Measurements from ENCODE around the gene TTC39C. TPM values are rescaled to one million over a fixed set of nuclear protein-coding genes. Genes with fewer than 3 reads are reported as not detected.
"Not testable (repeated sequence)": the region's sequence is repeated elsewhere in the genome, so short reads cannot be mapped to it uniquely, and the experiment has no call there.

TTC39C gene
- total RNA-seq, 2 donors from 2014 or later, result 31.2 to 40.0 TPM

DNA sequence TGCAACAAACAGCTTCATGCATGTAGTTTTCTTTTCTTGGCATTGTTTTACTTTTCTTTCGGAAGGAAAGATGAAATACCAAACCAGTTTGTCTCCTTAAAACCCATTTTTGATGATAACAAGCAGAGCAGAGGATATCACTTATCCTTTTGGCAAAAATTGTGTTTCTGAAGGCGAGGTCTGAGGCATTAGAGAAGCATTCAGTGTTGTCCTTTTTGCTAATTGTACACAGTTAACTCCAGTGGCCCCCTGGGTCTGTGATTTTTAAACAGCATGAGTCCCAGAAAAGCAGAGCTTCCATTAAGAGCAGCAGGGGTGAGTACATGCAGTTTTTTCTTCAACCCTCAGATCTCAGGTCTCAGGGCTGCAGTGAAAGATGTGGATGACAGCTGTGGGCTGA lies 41.3 kb downstream of the TTC39C start:
- intact Hi-C loops (cut with DNase I), result no loop called here
- Histone ChIP-seq H3K27ac (no peak overlapping the region), H3K4me1 (replicated peaks) (no peaks in the 10 kb centered on the region), H3K27me3 (replicated peaks; ENCODE audit: insufficient read depth) (no peaks in the 10 kb centered on the region), H3K36me3 (no peaks in the 10 kb centered on the region), H3K9me3 (no peaks in the 10 kb centered on the region), H3K4me3 (no peak overlapping the region)
- WGBS, result 30% methylated on average over 2 of the region's 2 CpGs
- DNase-seq (ENCODE audit: low spot score), result no peak
- TF ChIP-seq POLR2A (IDR thresholded peaks at IDR 0.05), result no peak
- TF ChIP-seq, protein P1, sequence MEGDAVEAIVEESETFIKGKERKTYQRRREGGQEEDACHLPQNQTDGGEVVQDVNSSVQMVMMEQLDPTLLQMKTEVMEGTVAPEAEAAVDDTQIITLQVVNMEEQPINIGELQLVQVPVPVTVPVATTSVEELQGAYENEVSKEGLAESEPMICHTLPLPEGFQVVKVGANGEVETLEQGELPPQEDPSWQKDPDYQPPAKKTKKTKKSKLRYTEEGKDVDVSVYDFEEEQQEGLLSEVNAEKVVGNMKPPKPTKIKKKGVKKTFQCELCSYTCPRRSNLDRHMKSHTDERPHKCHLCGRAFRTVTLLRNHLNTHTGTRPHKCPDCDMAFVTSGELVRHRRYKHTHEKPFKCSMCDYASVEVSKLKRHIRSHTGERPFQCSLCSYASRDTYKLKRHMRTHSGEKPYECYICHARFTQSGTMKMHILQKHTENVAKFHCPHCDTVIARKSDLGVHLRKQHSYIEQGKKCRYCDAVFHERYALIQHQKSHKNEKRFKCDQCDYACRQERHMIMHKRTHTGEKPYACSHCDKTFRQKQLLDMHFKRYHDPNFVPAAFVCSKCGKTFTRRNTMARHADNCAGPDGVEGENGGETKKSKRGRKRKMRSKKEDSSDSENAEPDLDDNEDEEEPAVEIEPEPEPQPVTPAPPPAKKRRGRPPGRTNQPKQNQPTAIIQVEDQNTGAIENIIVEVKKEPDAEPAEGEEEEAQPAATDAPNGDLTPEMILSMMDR (IDR thresholded peaks at IDR 0.05), result no peak
- TF ChIP-seq POLR2AphosphoS5 (IDR thresholded peaks at IDR 0.05), result no peak

DNA sequence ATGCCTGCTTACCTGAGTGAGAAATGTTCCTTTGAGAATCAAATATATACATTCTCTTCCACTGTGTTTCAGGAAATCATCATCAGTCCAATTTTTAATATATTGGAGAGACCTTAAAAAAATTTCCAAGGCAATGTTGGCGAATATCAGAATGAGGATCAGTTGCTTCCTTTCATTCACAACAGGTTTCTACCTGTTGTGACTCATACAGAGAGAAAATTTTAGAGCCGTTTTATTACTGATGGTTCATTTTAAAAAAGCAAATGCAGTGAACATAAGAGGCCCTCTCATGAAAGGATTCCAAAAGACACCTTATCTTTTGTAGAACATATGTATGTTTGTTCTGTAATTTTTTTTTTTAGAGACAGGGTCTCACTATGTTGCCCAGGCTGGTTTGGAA lies 42.0 kb downstream of the TTC39C start:
- Histone ChIP-seq H3K27me3 (replicated peaks; ENCODE audit: insufficient read depth) (no peaks in the 10 kb centered on the region), H3K27ac (no peak overlapping the region), H3K36me3 (no peaks in the 10 kb centered on the region), H3K4me3 (no peak overlapping the region), H3K4me1 (replicated peaks) (no peaks in the 10 kb centered on the region), H3K9me3 (no peaks in the 10 kb centered on the region)
- 45% methylated on average over 2 of the region's 2 CpGs for WGBS
- no peak for DNase-seq (ENCODE audit: low spot score)
- TF ChIP-seq, protein P1 (IDR thresholded peaks at IDR 0.05), result no peak
- TF ChIP-seq POLR2AphosphoS5 (IDR thresholded peaks at IDR 0.05) (no peak), POLR2A (IDR thresholded peaks at IDR 0.05) (no peak)
- intact Hi-C loops (cut with DNase I), result no loop called here

DNA sequence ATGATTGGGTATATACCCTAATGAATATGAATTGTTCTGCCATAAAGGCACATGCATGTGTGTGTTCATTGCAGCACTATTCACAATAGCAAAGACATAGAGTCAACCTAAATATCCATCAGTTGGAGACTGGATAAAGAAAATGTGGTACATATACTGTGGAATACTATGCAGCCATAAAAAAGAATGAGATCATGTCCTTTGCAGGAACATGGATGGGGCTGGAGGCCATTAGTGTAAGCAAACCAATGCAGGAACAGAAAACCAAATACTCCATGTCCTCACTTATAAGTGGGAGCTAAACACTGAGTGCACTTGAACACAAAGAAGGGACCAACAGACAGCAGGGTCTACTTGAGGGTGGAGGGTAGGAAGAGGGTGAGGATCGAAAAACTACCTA lies 43.2 kb downstream of the TTC39C start:
- Histone ChIP-seq H3K27me3 (replicated peaks; ENCODE audit: insufficient read depth) (no peaks in the 10 kb centered on the region), H3K4me1 (replicated peaks) (no peaks in the 10 kb centered on the region), H3K27ac (no peak overlapping the region), H3K4me3 (no peak overlapping the region), H3K9me3 (no peaks in the 10 kb centered on the region), H3K36me3 (no peaks in the 10 kb centered on the region)
- WGBS, result 97% methylated on average over 1 of the region's 1 CpG
- TF ChIP-seq POLR2AphosphoS5 (IDR thresholded peaks at IDR 0.05), result no peak
- TF ChIP-seq, protein P1 (IDR thresholded peaks at IDR 0.05), result no peak
- no peak for TF ChIP-seq POLR2A (IDR thresholded peaks at IDR 0.05)
- no peak for DNase-seq (ENCODE audit: low spot score)
- intact Hi-C loops (cut with DNase I), result no loop called here

DNA sequence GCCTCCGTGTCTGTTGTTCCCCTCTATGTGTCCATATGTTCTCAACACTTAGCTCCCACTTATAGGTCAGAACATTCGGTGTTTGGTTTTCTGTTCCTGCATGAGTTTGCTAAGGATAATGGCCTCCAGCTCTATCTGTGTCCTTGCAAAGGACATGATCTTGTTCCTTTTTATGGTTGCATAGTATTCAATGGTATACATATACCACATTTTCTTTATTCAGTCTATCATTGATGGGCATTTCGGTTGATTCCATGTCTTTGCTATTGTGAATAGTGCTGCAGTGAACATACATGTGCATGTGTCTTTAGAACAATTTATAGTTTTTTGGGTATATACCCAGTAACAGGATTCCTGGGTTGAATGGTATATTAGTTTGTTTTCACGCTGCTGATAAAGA lies 44.8 kb downstream of the TTC39C start:
- H3K4me3 ChIP-seq; H3K27me3 ChIP-seq (replicated peaks; ENCODE audit: insufficient read depth); H3K27ac ChIP-seq; H3K36me3 ChIP-seq; H3K4me1 ChIP-seq (replicated peaks); H3K9me3 ChIP-seq; intact Hi-C loops (cut with DNase I); DNase-seq (ENCODE audit: low spot score): not testable (repeated sequence)
- WGBS, result 97% methylated on average over 4 of the region's 4 CpGs

DNA sequence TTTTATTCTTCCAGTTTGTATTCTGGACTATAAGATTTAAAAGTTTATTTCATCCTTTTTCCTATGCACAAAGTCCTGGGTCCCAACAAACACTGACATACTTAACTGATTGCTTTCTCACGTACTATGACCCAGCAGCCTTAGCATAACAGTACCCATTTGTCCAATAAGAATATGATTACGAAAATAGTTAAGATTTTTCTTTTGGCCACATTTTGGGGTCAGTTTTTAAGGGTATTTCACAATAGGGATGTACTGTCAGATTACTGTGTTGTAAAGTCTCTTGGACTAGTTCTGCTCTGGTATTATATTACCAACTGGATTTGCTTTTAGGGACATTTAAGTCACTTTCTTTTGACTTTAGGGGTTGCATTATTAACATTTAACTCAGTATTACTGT lies 46.1 kb downstream of the TTC39C start:
- intact Hi-C loops (cut with DNase I), result no loop called here
- H3K4me1 ChIP-seq (replicated peaks), result no peaks in the 10 kb centered on the region
- TF ChIP-seq POLR2AphosphoS5 (IDR thresholded peaks at IDR 0.05), result no peak
- TF ChIP-seq, protein P1 (IDR thresholded peaks at IDR 0.05), result no peak
- no peak for TF ChIP-seq POLR2A (IDR thresholded peaks at IDR 0.05)
- H3K36me3 ChIP-seq, result no peaks in the 10 kb centered on the region
- H3K4me3 ChIP-seq, result no peak overlapping the region
- WGBS, result 79% methylated on average over 2 of the region's 2 CpGs
- no peaks in the 10 kb centered on the region for H3K9me3 ChIP-seq
- no peaks in the 10 kb centered on the region for H3K27me3 ChIP-seq (replicated peaks; ENCODE audit: insufficient read depth)
- no peak overlapping the region for H3K27ac ChIP-seq
- DNase-seq (ENCODE audit: low spot score), result no peak
